SK-N-MC (cell line): Measurements from ENCODE around the gene KCNQ1OT1.

Source experiments
- EZH2 ChIP-seq: fragments of 200-600 bp; sonication (generic); IDR thresholded peaks from one replicate; pipeline ENCODE4 v1.6.1; 2017; ENCODE audit warnings: antibody characterized with exemption
- POLR2AphosphoS5 ChIP-seq: IDR thresholded peaks from 2 replicates; pipeline ENCODE4 v1.6.1; 2012; ENCODE audit warnings: mild to moderate bottlenecking, low read depth, low read length, borderline replicate concordance

GRCh38 chr11:2578929-2579270 is 120.9 kb downstream of the KCNQ1OT1 start:
- no peak for TF ChIP-seq EZH2
- no peak for TF ChIP-seq POLR2AphosphoS5
